Smooth muscle cell (in vitro differentiated cells): ENCODE results near the gene LCNL1. TPM values are rescaled to one million over a fixed set of nuclear protein-coding genes. Genes with fewer than 3 reads are reported as not detected.
A peak's percentile ranks its signal among the peaks of the same experiment; 100 is the strongest.

Experiments used
- DNase-seq: peaks from one replicate; lab custom pipeline; 2025; ENCODE audit not compliant: unreplicated experiment; lab: John Stamatoyannopoulos, UW
- H2AFZ ChIP-seq: fragments of 200-600 bp; sonication (generic); 2 replicates; pipeline ENCODE4 v1.6.0; 2016; ENCODE audit warnings: antibody characterized with exemption, low read depth, mild to moderate bottlenecking
- H3F3A ChIP-seq: fragments of 200-600 bp; sonication (generic); 2 replicates; pipeline ENCODE4 v1.6.0; 2017; ENCODE audit warnings: antibody characterized with exemption, low read depth
- H3K27ac ChIP-seq: fragments of 200-600 bp; sonication (generic); 2 replicates; pipeline ENCODE4 v1.5.1; 2016; ENCODE audit warnings: low read depth, mild to moderate bottlenecking
- H3K27me3 ChIP-seq: fragments of 200-600 bp; sonication (generic); 2 replicates; pipeline ENCODE4 v1.6.1; 2016; ENCODE audit warnings: low read depth, mild to moderate bottlenecking
- H3K36me3 ChIP-seq: fragments of 200-600 bp; sonication (generic); 2 replicates; pipeline ENCODE4 v1.5.1; 2016; ENCODE audit warnings: low read depth
- H3K4me1 ChIP-seq: fragments of 200-600 bp; sonication (generic); 2 replicates; pipeline ENCODE4 v1.5.1; 2016; ENCODE audit warnings: low read depth
- H3K4me2 ChIP-seq: fragments of 200-600 bp; sonication (generic); 2 replicates; pipeline ENCODE4 v1.6.0; 2016; ENCODE audit warnings: mild to moderate bottlenecking
- H3K4me3 ChIP-seq: fragments of 200-600 bp; sonication (generic); 2 replicates; pipeline ENCODE4 v1.5.1; 2016; ENCODE audit warnings: mild to moderate bottlenecking
- H3K79me2 ChIP-seq: fragments of 200-600 bp; sonication (generic); 2 replicates; pipeline ENCODE4 v1.6.0; 2016; ENCODE audit warnings: low read depth, mild to moderate bottlenecking
- H3K9ac ChIP-seq: fragments of 200-600 bp; sonication (generic); 2 replicates; pipeline ENCODE4 v1.6.0; 2016; ENCODE audit warnings: low read depth
- H3K9me3 ChIP-seq: fragments of 200-600 bp; sonication (generic); replicated peaks from 2 replicates; pipeline ENCODE4 v1.5.1; 2016; ENCODE audit warnings: low read depth
- H4K20me1 ChIP-seq: fragments of 200-600 bp; sonication (generic); 2 replicates; pipeline ENCODE4 v1.6.0; 2016; ENCODE audit warnings: low read depth
- WGBS: methylation state at CpG from one replicate; pipeline ENCODE4 v1.1.7; 2016; ENCODE audit warnings: low lambda C conversion rate; 5-methylcytosine and 5-hydroxymethylcytosine counted together
- polyA plus RNA-seq: library from polyadenylated mRNA; unstranded; fragments of >200 nt; fragmentation: Nextera tagmentation; extraction: Ambion mirVana; gene quantifications from 2 replicates; pipeline ENCODE4 v1.2.1, GENCODE V29; 2016
- total RNA-seq: library from RNA; depleted of rRNA; stranded (reverse); fragments of >200 nt; gene quantifications from 2 replicates; pipeline ENCODE4 v1.2.3, GENCODE V29; 2014
- TF ChIP-seq, protein P1 (sequence below): fragments of 200-600 bp; sonication (generic); IDR thresholded peaks from 2 replicates; pipeline ENCODE4 v1.5.1; 2017; ENCODE audit warnings: borderline replicate concordance, mild to moderate bottlenecking, antibody characterized with exemption; ENCODE audit not compliant: insufficient read depth, poor library complexity, severe bottlenecking

The LCNL1 gene
- total and polyA plus RNA-seq, 2 experiments from 2014 or later = 0.89 to 1.1 TPM

- Histone ChIP-seq H3K9me3 (no peaks in the 10 kb centered on the region), H3K4me3 (no peak overlapping the region), H3K27ac (no peak overlapping the region), H3K9ac (no peak overlapping the region), H3K4me1 (peaks cover 6% of the 10 kb centered on the region), H2AFZ (no peak overlapping the region), H3F3A (peaks cover 3% of the 10 kb centered on the region), H4K20me1 (no peaks in the 10 kb centered on the region), H3K36me3 (no peaks in the 10 kb centered on the region), H3K4me2 (no peak overlapping the region), H3K79me2 (no peaks in the 10 kb centered on the region), H3K27me3 (peaks cover 12% of the 10 kb centered on the region)
- TF ChIP-seq, protein P1, sequence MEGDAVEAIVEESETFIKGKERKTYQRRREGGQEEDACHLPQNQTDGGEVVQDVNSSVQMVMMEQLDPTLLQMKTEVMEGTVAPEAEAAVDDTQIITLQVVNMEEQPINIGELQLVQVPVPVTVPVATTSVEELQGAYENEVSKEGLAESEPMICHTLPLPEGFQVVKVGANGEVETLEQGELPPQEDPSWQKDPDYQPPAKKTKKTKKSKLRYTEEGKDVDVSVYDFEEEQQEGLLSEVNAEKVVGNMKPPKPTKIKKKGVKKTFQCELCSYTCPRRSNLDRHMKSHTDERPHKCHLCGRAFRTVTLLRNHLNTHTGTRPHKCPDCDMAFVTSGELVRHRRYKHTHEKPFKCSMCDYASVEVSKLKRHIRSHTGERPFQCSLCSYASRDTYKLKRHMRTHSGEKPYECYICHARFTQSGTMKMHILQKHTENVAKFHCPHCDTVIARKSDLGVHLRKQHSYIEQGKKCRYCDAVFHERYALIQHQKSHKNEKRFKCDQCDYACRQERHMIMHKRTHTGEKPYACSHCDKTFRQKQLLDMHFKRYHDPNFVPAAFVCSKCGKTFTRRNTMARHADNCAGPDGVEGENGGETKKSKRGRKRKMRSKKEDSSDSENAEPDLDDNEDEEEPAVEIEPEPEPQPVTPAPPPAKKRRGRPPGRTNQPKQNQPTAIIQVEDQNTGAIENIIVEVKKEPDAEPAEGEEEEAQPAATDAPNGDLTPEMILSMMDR = no peak
- 92% methylated on average over 10 of the region's 10 CpGs for WGBS
- no peak for DNase-seq
Measured at GRCh38 chr9:136990242-136990911, 7.6 kb downstream of the LCNL1 start.

DNA sequence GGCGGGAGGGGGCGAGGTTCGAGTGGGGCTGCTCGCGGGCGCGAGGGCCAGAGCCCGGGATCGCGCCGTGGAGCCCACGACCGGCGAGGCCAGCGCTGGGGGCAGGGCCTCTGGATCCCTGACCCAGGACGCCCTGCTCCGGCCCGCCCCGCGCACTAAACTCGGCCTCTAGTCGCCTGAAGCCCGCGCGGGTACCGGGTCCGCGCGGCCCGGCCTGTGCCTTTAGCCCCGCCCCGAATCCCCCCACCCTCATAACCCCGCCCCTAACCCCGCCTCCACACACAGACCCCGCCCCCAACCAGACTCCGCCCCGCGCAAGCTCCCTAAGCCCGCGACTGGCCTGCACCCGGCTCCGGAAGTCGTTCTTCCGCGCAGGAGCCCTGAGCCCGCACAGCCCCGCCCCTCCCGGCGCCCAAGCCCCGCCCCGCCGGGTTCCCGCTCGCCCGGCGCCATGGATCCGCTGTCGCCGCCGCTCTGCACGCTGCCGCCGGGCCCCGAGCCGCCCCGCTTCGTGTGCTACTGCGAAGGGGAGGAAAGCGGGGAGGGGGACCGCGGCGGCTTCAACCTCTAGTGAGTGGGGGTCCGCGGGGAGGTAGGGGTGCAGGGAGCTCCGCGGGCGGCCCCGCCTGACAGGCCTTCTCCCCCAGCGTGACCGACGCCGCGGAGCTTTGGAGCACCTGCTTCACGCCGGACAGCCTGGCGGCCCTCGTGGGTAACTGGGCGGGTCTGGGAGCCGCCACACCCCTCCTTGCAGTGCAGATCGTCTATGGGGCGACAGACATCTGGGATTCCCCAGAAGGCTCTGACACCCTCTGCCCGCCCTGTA, 9.4 kb downstream of the LCNL1 start, which contains the start of gene PAXX:
TSS of gene PAXX (plus strand) at position 430 of the 826 bp plus-strand sequence. CDS start at position 452, 22 bp downstream.
- Histone ChIP-seq H3K79me2 (no peaks in the 10 kb centered on the region), H3K9me3 (no peaks in the 10 kb centered on the region), H3K27ac (peak within 1 kb of the TSS; percentile 31), H3F3A (peaks cover 3% of the 10 kb centered on the region), H3K9ac (peak within 1 kb of the TSS; percentile 57), H3K36me3 (no peaks in the 10 kb centered on the region), H4K20me1 (no peaks in the 10 kb centered on the region), H3K4me2 (peak within 1 kb of the TSS; percentile 97), H3K4me3 (peak within 1 kb of the TSS; percentile 93), H3K27me3 (no peaks in the 10 kb centered on the region), H3K4me1 (peaks cover 16% of the 10 kb centered on the region), H2AFZ (peak within 1 kb of the TSS; percentile 84)
- TF ChIP-seq, protein P1 = no peak
- WGBS = 2% methylated on average over 45 of the region's 92 CpGs
- DNase-seq = peak; percentile 78

GRCh38 chr9:136992819-136993369, 10.1 kb downstream of the LCNL1 start:
- Histone ChIP-seq H3K4me2 (peak overlapping the region; percentile 97), H3K4me1 (peaks cover 18% of the 10 kb centered on the region), H3K27me3 (no peaks in the 10 kb centered on the region), H2AFZ (peak overlapping the region; percentile 84), H3K79me2 (no peaks in the 10 kb centered on the region), H3F3A (peaks cover 3% of the 10 kb centered on the region), H3K9me3 (no peaks in the 10 kb centered on the region), H3K4me3 (peak overlapping the region; percentile 93), H3K36me3 (no peaks in the 10 kb centered on the region), H3K27ac (no peak overlapping the region), H3K9ac (peak overlapping the region; percentile 57), H4K20me1 (no peaks in the 10 kb centered on the region)
- 45% methylated on average over 18 of the region's 18 CpGs for WGBS
- no peak for DNase-seq
- TF ChIP-seq, protein P1 = no peak
